OCI-LY1 (cell line): Measurements from ENCODE around the gene ZMYND15.
A peak's percentile ranks its signal among the peaks of the same experiment; 100 is the strongest.

ENCODE experiments used
- H2AFZ ChIP-seq: fragments of 200-600 bp; sonication (generic), shearing (Covaris generic); 2 replicates; pipeline ENCODE4 v1.6.0; 2014; ENCODE audit warnings: antibody characterized with exemption, mild to moderate bottlenecking, low read length
- H3F3A ChIP-seq: fragments of 200-600 bp; sonication (generic), shearing (Covaris generic); 2 replicates; pipeline ENCODE4 v1.6.0; 2014; ENCODE audit warnings: mild to moderate bottlenecking, antibody characterized with exemption, low read length, moderate library complexity; ENCODE audit not compliant: insufficient read depth
- H3K27ac ChIP-seq: fragments of 200-600 bp; sonication (generic); 2 replicates; pipeline ENCODE4 v1.5.1; 2014; ENCODE audit warnings: low read length, mixed run types, mild to moderate bottlenecking, low read depth; ENCODE audit not compliant: poor library complexity, severe bottlenecking
- H3K27me3 ChIP-seq: fragments of 200-600 bp; sonication (generic); 2 replicates; pipeline ENCODE4 v1.6.0; 2014; ENCODE audit warnings: antibody characterized with exemption, mild to moderate bottlenecking, low read length, moderate library complexity; ENCODE audit not compliant: insufficient read depth
- H3K36me3 ChIP-seq: fragments of 200-600 bp; sonication (generic); 2 replicates; pipeline ENCODE4 v1.6.1; 2014; ENCODE audit warnings: mild to moderate bottlenecking, antibody characterized with exemption, low read length, moderate library complexity, mixed read lengths; ENCODE audit not compliant: insufficient read depth
- H3K4me1 ChIP-seq: fragments of 200-600 bp; sonication (generic); 2 replicates; pipeline ENCODE4 v1.5.1; 2014; ENCODE audit warnings: mild to moderate bottlenecking, low read length, moderate library complexity; ENCODE audit not compliant: insufficient read depth, severe bottlenecking
- H3K4me2 ChIP-seq: fragments of 200-600 bp; sonication (generic), shearing (Covaris generic); 2 replicates; pipeline ENCODE4 v1.6.1; 2014; ENCODE audit warnings: low read length
- H3K4me3 ChIP-seq: fragments of 200-600 bp; sonication (generic); 2 replicates; pipeline ENCODE4 v1.5.1; 2014; ENCODE audit warnings: low read length, low read depth, mild to moderate bottlenecking, mixed read lengths; ENCODE audit not compliant: poor library complexity, severe bottlenecking
- H3K79me2 ChIP-seq: fragments of 200-600 bp; shearing (Covaris generic); 2 replicates; pipeline ENCODE4 v1.6.1; 2016; ENCODE audit warnings: mixed run types, low read length, mixed read lengths; ENCODE audit not compliant: insufficient read depth
- H3K9ac ChIP-seq: fragments of 200-600 bp; sonication (generic), shearing (Covaris generic); 2 replicates; pipeline ENCODE4 v1.6.1; 2014; ENCODE audit warnings: mild to moderate bottlenecking, low read length, mixed read lengths
- H3K9me2 ChIP-seq: fragments of 200-600 bp; sonication (generic), shearing (Covaris generic); 2 replicates; pipeline ENCODE4 v1.6.1; 2014; ENCODE audit warnings: low read depth, mild to moderate bottlenecking, low read length, mixed read lengths
- H3K9me3 ChIP-seq: fragments of 200-600 bp; shearing (Covaris generic); 2 replicates; pipeline ENCODE4 v1.6.1; 2014; ENCODE audit warnings: low read length, mixed read lengths
- H4K20me1 ChIP-seq: fragments of 200-600 bp; sonication (generic), shearing (Covaris generic); 2 replicates; pipeline ENCODE4 v1.6.0; 2016; ENCODE audit warnings: mild to moderate bottlenecking, low read length; ENCODE audit not compliant: insufficient read depth
- CTCF ChIP-seq: fragments of 200-600 bp; sonication (generic), shearing (Covaris generic); IDR thresholded peaks from 2 replicates; pipeline ENCODE4 v1.5.1; 2017; ENCODE audit warnings: mild to moderate bottlenecking, antibody characterized with exemption, low read length, moderate library complexity, mixed read lengths
- EZH2 ChIP-seq: fragments of 200-600 bp; sonication (generic), shearing (Covaris generic); IDR thresholded peaks from 2 replicates; pipeline ENCODE4 v1.8.0; 2017; ENCODE audit warnings: borderline replicate concordance, mixed run types, mild to moderate bottlenecking, antibody characterized with exemption, low read length, moderate library complexity, mixed read lengths

Gene ZMYND15

DNA sequence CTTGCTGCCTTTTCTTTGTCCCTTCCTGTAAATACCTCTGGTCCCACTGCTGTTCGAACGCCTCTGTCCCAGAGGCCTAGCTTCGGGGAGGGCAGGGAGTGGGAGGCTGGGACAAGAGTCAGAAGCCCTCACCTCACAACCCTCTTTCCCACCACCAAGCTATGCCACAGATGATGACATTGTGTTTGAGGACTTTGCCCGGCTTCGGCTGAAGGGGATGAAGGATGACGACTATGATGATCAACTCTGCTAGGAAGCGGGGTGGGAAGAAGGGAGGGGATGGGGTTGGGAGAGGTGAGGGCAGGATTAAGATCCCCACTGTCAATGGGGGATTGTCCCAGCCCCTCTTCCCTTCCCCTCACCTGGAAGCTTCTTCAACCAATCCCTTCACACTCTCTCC, 18.8 kb upstream of the ZMYND15 start:
- Histone ChIP-seq H3K4me3 (no peak overlapping the region), H4K20me1 (no peaks in the 10 kb centered on the region), H3K9me3 (no peaks in the 10 kb centered on the region), H3K27me3 (no peaks in the 10 kb centered on the region), H3K4me2 (no peak overlapping the region; the same call in 1 of the 2 replicates), H2AFZ (no peak overlapping the region), H3F3A (no peaks in the 10 kb centered on the region), H3K9ac (no peak overlapping the region), H3K79me2 (no peaks in the 10 kb centered on the region), H3K9me2 (no peaks in the 10 kb centered on the region), H3K36me3 (peaks cover 35% of the 10 kb centered on the region), H3K27ac (peak overlapping the region; percentile 78), H3K4me1 (peaks cover 38% of the 10 kb centered on the region)
- TF ChIP-seq CTCF (no peak), EZH2 (no peak)

DNA sequence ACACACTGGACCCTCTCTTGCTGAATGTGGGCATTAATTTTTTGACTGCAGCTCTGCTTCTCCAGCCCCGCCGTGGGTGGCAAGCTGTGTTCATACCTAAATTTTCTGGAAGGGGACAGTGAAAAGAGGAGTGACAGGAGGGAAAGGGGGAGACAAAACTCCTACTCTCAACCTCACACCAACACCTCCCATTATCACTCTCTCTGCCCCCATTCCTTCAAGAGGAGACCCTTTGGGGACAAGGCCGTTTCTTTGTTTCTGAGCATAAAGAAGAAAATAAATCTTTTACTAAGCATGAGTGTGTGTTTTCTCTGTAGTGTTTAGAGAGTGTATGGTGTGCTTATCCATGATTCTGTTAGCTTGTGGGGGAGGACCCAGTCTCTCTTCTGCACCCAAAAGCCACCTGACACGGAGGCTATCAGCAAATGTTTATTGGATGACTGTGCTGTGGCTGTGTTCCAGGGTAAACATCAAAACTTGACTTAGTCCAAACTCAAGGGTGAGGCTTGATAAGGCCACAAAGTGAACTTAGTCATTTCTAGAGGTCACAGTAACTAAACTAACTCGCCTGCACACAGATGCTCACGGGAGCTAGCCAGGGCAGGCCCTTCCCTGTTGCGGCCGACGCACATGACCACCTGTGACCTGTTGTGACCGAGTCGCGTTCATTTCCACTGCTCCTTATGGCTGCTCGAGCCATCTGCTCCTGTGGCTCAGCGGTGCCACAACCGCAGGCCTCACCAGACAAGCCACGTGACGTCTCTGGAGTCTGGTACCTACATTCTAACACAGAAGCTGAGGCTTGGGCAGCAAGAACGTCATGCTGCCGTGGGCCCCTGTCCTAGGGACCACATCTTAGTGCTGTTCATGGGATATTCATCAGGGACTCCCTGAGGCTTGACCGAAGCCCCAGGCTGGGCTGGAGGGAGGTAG, 18.2 kb upstream of the ZMYND15 start:
- Histone ChIP-seq H3K4me3 (no peak overlapping the region), H3K9me3 (no peaks in the 10 kb centered on the region), H4K20me1 (no peaks in the 10 kb centered on the region), H3K4me1 (peaks cover 38% of the 10 kb centered on the region), H3K27ac (peak overlapping the region; percentile 78), H3K79me2 (no peaks in the 10 kb centered on the region), H3K27me3 (no peaks in the 10 kb centered on the region), H3K9ac (peak overlapping the region; percentile 27; the same call in 1 of the 2 replicates), H2AFZ (no peak overlapping the region), H3F3A (no peaks in the 10 kb centered on the region), H3K4me2 (peak overlapping the region; percentile 18; the same call in 1 of the 2 replicates), H3K36me3 (peaks cover 31% of the 10 kb centered on the region), H3K9me2 (no peaks in the 10 kb centered on the region)
- no peak for TF ChIP-seq CTCF
- TF ChIP-seq EZH2, result no peak

DNA sequence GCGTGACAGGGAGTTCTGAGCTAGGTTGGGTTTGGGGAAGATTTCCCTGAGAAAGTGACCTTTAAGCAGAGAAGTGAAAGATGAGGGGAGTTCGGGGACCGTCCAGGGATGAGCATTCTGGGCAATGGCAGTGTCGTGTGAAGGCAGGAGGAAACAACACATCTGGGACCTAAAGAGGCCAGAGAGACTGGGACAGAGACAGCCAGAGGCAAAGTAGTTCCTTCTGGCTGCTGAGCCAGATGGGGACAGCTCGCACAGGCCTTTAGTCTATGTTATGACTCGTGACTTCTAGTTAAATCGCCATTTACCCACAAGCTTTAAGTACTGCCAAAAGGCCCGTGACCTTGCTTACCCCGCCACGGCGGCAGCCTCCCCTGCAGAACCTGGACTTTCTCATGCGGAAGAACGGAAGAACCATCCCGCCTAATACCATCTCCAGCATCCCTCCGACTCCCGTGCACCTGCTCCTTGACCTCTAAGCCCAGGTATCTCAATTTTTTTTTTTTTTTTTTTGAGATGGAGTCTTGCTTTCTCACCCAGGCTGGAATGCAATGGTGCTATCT, 16.9 kb upstream of the ZMYND15 start:
- peak overlapping the region; percentile 7 for H3K27ac ChIP-seq
- no peaks in the 10 kb centered on the region for H3F3A ChIP-seq
- H2AFZ ChIP-seq, result no peak overlapping the region
- TF ChIP-seq CTCF (no peak), EZH2 (no peak)
- H3K79me2 ChIP-seq, result no peaks in the 10 kb centered on the region
- peaks cover 38% of the 10 kb centered on the region for H3K4me1 ChIP-seq
- no peaks in the 10 kb centered on the region for H4K20me1 ChIP-seq
- H3K9me3 ChIP-seq, result no peaks in the 10 kb centered on the region
- no peaks in the 10 kb centered on the region for H3K27me3 ChIP-seq
- no peaks in the 10 kb centered on the region for H3K9me2 ChIP-seq
- H3K9ac ChIP-seq, result no peak overlapping the region
- H3K4me3 ChIP-seq, result no peak overlapping the region
- H3K36me3 ChIP-seq, result peaks cover 22% of the 10 kb centered on the region
- H3K4me2 ChIP-seq, result no peak overlapping the region
